ENCODE results near the gene PDHA1.

DNA sequence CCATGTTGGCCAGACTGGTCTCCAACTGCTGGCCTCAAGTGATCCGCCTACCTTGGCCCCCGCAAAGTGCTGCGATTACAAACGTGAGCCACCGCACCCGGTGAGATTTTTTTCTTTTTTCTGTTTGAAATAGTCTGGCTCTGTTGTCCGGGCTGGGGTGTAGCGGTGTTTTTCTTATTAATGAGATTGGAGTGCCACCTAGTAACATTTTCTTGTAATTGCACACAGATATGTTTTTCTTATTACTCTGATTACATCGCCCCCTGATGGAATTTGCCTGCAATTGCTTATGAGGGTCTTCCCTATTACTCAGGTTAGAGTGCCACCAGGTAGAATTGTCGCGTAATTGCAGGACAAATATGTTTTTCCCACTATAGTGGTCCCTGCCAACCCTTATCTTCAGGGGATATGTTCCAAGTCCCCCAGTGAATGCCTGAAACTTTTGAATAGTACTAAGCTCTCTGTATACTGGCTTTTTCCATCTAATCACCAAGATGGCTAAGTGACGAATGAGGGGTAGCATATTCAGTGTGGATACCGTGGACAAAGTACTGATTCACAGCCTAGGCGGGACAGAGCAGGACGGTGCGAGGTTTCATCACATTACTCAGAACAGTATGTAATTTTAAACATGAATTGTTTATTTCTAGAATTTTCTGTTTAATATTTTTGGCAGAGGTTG lies 8.6 kb upstream of the PDHA1 start:
- TF ChIP-seq, protein P1, sequence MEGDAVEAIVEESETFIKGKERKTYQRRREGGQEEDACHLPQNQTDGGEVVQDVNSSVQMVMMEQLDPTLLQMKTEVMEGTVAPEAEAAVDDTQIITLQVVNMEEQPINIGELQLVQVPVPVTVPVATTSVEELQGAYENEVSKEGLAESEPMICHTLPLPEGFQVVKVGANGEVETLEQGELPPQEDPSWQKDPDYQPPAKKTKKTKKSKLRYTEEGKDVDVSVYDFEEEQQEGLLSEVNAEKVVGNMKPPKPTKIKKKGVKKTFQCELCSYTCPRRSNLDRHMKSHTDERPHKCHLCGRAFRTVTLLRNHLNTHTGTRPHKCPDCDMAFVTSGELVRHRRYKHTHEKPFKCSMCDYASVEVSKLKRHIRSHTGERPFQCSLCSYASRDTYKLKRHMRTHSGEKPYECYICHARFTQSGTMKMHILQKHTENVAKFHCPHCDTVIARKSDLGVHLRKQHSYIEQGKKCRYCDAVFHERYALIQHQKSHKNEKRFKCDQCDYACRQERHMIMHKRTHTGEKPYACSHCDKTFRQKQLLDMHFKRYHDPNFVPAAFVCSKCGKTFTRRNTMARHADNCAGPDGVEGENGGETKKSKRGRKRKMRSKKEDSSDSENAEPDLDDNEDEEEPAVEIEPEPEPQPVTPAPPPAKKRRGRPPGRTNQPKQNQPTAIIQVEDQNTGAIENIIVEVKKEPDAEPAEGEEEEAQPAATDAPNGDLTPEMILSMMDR (IDR thresholded peaks at IDR 0.05 in 4 of 5, conservative IDR thresholded peaks at IDR 0.05 in 1 of 5): peak in 1 of 5 experiments; percentile 15
- TF ChIP-seq POLR2A (IDR thresholded peaks at IDR 0.05): no peak
